ENCODE data around the gene GSTM3.
A peak's percentile ranks its signal among the peaks of the same experiment; 100 is the strongest.

GSTM3 gene

GRCh38 chr1:109740615-109741373 lies at the start of gene GSTM3:
Gene GSTM3 (minus strand): TSS chr1:109741038. CDS start chr1:109740287, 751 bp downstream.
- H3K27ac Mint-ChIP-seq, result peak within 1 kb of the TSS; percentile 58
- H3K4me1 Mint-ChIP-seq (ENCODE audit: low read depth), result peaks cover 14% of the 10 kb centered on the region
- H3K27me3 Mint-ChIP-seq, result peaks cover 4% of the 10 kb centered on the region
- H3K4me3 Mint-ChIP-seq, result peak within 1 kb of the TSS; percentile 88
- no peaks in the 10 kb centered on the region for H3K9me3 Mint-ChIP-seq (ENCODE audit: low read depth)
- peaks cover 3% of the 10 kb centered on the region for H3K36me3 Mint-ChIP-seq

- no peaks in the 10 kb centered on the region for H3K9me3 Mint-ChIP-seq (ENCODE audit: low read depth)
- peak overlapping the region; percentile 92 for H3K27ac Mint-ChIP-seq
- H3K36me3 Mint-ChIP-seq, result no peaks in the 10 kb centered on the region
- H3K27me3 Mint-ChIP-seq, result no peaks in the 10 kb centered on the region
- peaks cover 57% of the 10 kb centered on the region for H3K4me1 Mint-ChIP-seq (ENCODE audit: low read depth)
- H3K4me3 Mint-ChIP-seq, result peak overlapping the region; percentile 30
These were observed 49.5 kb upstream of the GSTM3 start for GRCh38 chr1:109790329-109790728.

- H3K4me1 Mint-ChIP-seq (ENCODE audit: low read depth), result peaks cover 53% of the 10 kb centered on the region
- peak overlapping the region; percentile 92 for H3K27ac Mint-ChIP-seq
- no peaks in the 10 kb centered on the region for H3K9me3 Mint-ChIP-seq (ENCODE audit: low read depth)
- H3K36me3 Mint-ChIP-seq, result no peaks in the 10 kb centered on the region
- H3K27me3 Mint-ChIP-seq, result no peaks in the 10 kb centered on the region
- no peak overlapping the region for H3K4me3 Mint-ChIP-seq
These were observed 48.8 kb upstream of the GSTM3 start for GRCh38 chr1:109789551-109790180.

- no peaks in the 10 kb centered on the region for H3K27me3 Mint-ChIP-seq
- H3K4me1 Mint-ChIP-seq (ENCODE audit: low read depth), result peaks cover 47% of the 10 kb centered on the region
- H3K36me3 Mint-ChIP-seq, result no peaks in the 10 kb centered on the region
- no peaks in the 10 kb centered on the region for H3K9me3 Mint-ChIP-seq (ENCODE audit: low read depth)
- H3K4me3 Mint-ChIP-seq, result no peak overlapping the region
- peak overlapping the region; percentile 35 for H3K27ac Mint-ChIP-seq
These were observed 48.1 kb upstream of the GSTM3 start for GRCh38 chr1:109788695-109789521.

GRCh38 chr1:109787845-109788601 lies 47.2 kb upstream of the GSTM3 start:
- Mint-ChIP-seq H3K36me3 (no peaks in the 10 kb centered on the region), H3K27me3 (no peaks in the 10 kb centered on the region), H3K9me3 (ENCODE audit: low read depth) (no peaks in the 10 kb centered on the region), H3K4me1 (ENCODE audit: low read depth) (peaks cover 38% of the 10 kb centered on the region), H3K27ac (no peak overlapping the region), H3K4me3 (peak overlapping the region; percentile 7)

GRCh38 chr1:109787211-109787844 lies 46.5 kb upstream of the GSTM3 start:
- no peak overlapping the region for H3K27ac Mint-ChIP-seq
- no peaks in the 10 kb centered on the region for H3K36me3 Mint-ChIP-seq
- H3K4me3 Mint-ChIP-seq, result peak overlapping the region; percentile 7

GRCh38 chr1:109786531-109787021 lies 45.7 kb upstream of the GSTM3 start:
- peaks cover 27% of the 10 kb centered on the region for H3K4me1 Mint-ChIP-seq (ENCODE audit: low read depth)
- H3K4me3 Mint-ChIP-seq, result no peak overlapping the region
- no peak overlapping the region for H3K27ac Mint-ChIP-seq
- no peaks in the 10 kb centered on the region for H3K36me3 Mint-ChIP-seq
- no peaks in the 10 kb centered on the region for H3K27me3 Mint-ChIP-seq
- H3K9me3 Mint-ChIP-seq (ENCODE audit: low read depth), result no peaks in the 10 kb centered on the region

More at GRCh38 chr1:109787211-109787844, 46.5 kb upstream of the GSTM3 start:
- Mint-ChIP-seq H3K9me3 (ENCODE audit: low read depth) (no peaks in the 10 kb centered on the region), H3K4me1 (ENCODE audit: low read depth) (peaks cover 34% of the 10 kb centered on the region), H3K27me3 (no peaks in the 10 kb centered on the region)

- no peak overlapping the region for H3K4me3 Mint-ChIP-seq
- H3K27ac Mint-ChIP-seq, result no peak overlapping the region
- H3K36me3 Mint-ChIP-seq, result no peaks in the 10 kb centered on the region
- no peaks in the 10 kb centered on the region for H3K27me3 Mint-ChIP-seq
- H3K4me1 Mint-ChIP-seq (ENCODE audit: low read depth), result peaks cover 23% of the 10 kb centered on the region
- H3K9me3 Mint-ChIP-seq (ENCODE audit: low read depth), result no peaks in the 10 kb centered on the region
These were observed 45.3 kb upstream of the GSTM3 start for GRCh38 chr1:109786112-109786480.

GRCh38 chr1:109785446-109786111 lies 44.7 kb upstream of the GSTM3 start:
- Mint-ChIP-seq H3K27me3 (no peaks in the 10 kb centered on the region), H3K27ac (no peak overlapping the region), H3K4me1 (ENCODE audit: low read depth) (peaks cover 17% of the 10 kb centered on the region), H3K9me3 (ENCODE audit: low read depth) (no peaks in the 10 kb centered on the region), H3K36me3 (peaks cover 2% of the 10 kb centered on the region), H3K4me3 (no peak overlapping the region)

- no peaks in the 10 kb centered on the region for H3K27me3 Mint-ChIP-seq
- peaks cover 10% of the 10 kb centered on the region for H3K4me1 Mint-ChIP-seq (ENCODE audit: low read depth)
- H3K9me3 Mint-ChIP-seq (ENCODE audit: low read depth), result no peaks in the 10 kb centered on the region
- H3K36me3 Mint-ChIP-seq, result peaks cover 5% of the 10 kb centered on the region
- no peak overlapping the region for H3K4me3 Mint-ChIP-seq
- H3K27ac Mint-ChIP-seq, result no peak overlapping the region
These were observed 43.9 kb upstream of the GSTM3 start for GRCh38 chr1:109784551-109785252.

GRCh38 chr1:109783436-109783835 lies 42.6 kb upstream of the GSTM3 start:
- Mint-ChIP-seq H3K4me1 (ENCODE audit: low read depth) (peaks cover 3% of the 10 kb centered on the region), H3K27me3 (no peaks in the 10 kb centered on the region), H3K4me3 (no peak overlapping the region), H3K9me3 (ENCODE audit: low read depth) (no peaks in the 10 kb centered on the region), H3K36me3 (peaks cover 5% of the 10 kb centered on the region), H3K27ac (no peak overlapping the region)

- no peak overlapping the region for H3K4me3 Mint-ChIP-seq
- H3K9me3 Mint-ChIP-seq (ENCODE audit: low read depth), result no peaks in the 10 kb centered on the region
- no peak overlapping the region for H3K27ac Mint-ChIP-seq
- H3K4me1 Mint-ChIP-seq (ENCODE audit: low read depth), result peaks cover 3% of the 10 kb centered on the region
- H3K27me3 Mint-ChIP-seq, result no peaks in the 10 kb centered on the region
- H3K36me3 Mint-ChIP-seq, result peaks cover 5% of the 10 kb centered on the region
These were observed 42.1 kb upstream of the GSTM3 start for GRCh38 chr1:109782927-109783326.

- Mint-ChIP-seq H3K9me3 (ENCODE audit: low read depth) (no peaks in the 10 kb centered on the region), H3K4me1 (ENCODE audit: low read depth) (peaks cover 3% of the 10 kb centered on the region), H3K36me3 (peaks cover 5% of the 10 kb centered on the region), H3K27ac (no peak overlapping the region), H3K27me3 (no peaks in the 10 kb centered on the region), H3K4me3 (no peak overlapping the region)
These were observed 41.7 kb upstream of the GSTM3 start for GRCh38 chr1:109782514-109782913.
